OCI-LY3 (cell line): ENCODE data around the gene H2AZ1.

Experiments
- EZH2phosphoT487 ChIP-seq: fragments of 200-600 bp; shearing (Covaris generic); IDR thresholded peaks from 2 replicates; pipeline ENCODE4 v1.6.1; 2018; ENCODE audit warnings: antibody characterized with exemption, mixed run types, low read depth
- TF ChIP-seq, protein P1 (sequence below): fragments of 200-600, 300-600 bp; sonication (generic); IDR thresholded peaks from 2 replicates; pipeline ENCODE4 v1.5.1; 2014; ENCODE audit warnings: antibody characterized with exemption, low read length, low read depth

DNA sequence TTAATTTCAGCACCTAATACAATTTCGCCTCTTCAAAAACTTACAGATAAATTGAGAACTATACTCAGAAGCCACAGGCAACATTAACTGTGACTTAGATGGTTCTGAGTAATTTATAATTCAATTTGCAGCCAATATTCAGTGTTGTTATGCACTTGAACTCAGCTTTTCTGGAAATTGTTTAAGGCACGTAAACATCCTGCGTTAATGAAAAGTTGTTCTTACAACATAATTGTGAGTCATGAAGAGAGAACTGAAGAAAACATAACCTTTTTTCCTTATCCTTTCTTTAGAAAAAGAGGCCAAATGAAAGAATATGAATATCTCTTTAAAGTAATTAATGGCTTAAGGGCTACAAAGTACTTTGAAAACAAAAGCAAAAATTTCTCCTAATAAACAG lies 16.6 kb upstream of the H2AZ1 start:
- TF ChIP-seq, protein P1, sequence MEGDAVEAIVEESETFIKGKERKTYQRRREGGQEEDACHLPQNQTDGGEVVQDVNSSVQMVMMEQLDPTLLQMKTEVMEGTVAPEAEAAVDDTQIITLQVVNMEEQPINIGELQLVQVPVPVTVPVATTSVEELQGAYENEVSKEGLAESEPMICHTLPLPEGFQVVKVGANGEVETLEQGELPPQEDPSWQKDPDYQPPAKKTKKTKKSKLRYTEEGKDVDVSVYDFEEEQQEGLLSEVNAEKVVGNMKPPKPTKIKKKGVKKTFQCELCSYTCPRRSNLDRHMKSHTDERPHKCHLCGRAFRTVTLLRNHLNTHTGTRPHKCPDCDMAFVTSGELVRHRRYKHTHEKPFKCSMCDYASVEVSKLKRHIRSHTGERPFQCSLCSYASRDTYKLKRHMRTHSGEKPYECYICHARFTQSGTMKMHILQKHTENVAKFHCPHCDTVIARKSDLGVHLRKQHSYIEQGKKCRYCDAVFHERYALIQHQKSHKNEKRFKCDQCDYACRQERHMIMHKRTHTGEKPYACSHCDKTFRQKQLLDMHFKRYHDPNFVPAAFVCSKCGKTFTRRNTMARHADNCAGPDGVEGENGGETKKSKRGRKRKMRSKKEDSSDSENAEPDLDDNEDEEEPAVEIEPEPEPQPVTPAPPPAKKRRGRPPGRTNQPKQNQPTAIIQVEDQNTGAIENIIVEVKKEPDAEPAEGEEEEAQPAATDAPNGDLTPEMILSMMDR, result no peak
- no peak for TF ChIP-seq EZH2phosphoT487
